ENCODE measurements around the gene MPP2.

GRCh38 chr17:43920500-43921095 is 13.3 kb upstream of the MPP2 start:
- no peak for TF ChIP-seq CTCF (IDR thresholded peaks at IDR 0.05)
- TF ChIP-seq POLR2A (IDR thresholded peaks at IDR 0.05): no peak
- TF ChIP-seq POLR2AphosphoS5 (IDR thresholded peaks at IDR 0.05): no peak

All from sigmoid colon (tissue), 4 donors.